Trophoblast cell (in vitro differentiated cells and primary cell): Measurements from ENCODE around the gene TMEM120B.

Source experiments
- DNase-seq, 2 donors: peaks; one replicate each; pipeline ENCODE4 v3.0.0-alpha.2; 2016
- H2AFZ ChIP-seq: 2 replicates; pipeline ENCODE4 v1.6.1; 2013; ENCODE audit warnings: low read length, moderate library complexity, mild to moderate bottlenecking; ENCODE audit not compliant: insufficient read depth, poor library complexity
- H2AK5ac ChIP-seq: 2 replicates; pipeline ENCODE4 v1.6.1; 2013; ENCODE audit warnings: mild to moderate bottlenecking, low read length
- H2BK120ac ChIP-seq: 2 replicates; pipeline ENCODE4 v1.6.1; 2013; ENCODE audit warnings: low read length, mild to moderate bottlenecking, moderate library complexity; ENCODE audit not compliant: insufficient read depth, poor library complexity
- H2BK12ac ChIP-seq: 2 replicates; pipeline ENCODE4 v1.6.1; 2013; ENCODE audit warnings: mild to moderate bottlenecking, low read length, moderate library complexity
- H2BK5ac ChIP-seq: 2 replicates; pipeline ENCODE4 v1.6.1; 2013; ENCODE audit warnings: low read length, low read depth, moderate library complexity, mild to moderate bottlenecking; ENCODE audit not compliant: poor library complexity
- H3K14ac ChIP-seq: 2 replicates; pipeline ENCODE4 v1.6.1; 2013; ENCODE audit warnings: mild to moderate bottlenecking, low read length
- H3K18ac ChIP-seq: 2 replicates; pipeline ENCODE4 v1.6.1; 2013; ENCODE audit warnings: mild to moderate bottlenecking, low read length
- H3K23ac ChIP-seq: 2 replicates; pipeline ENCODE4 v1.6.1; 2013; ENCODE audit warnings: low read length
- H3K27ac ChIP-seq: 2 replicates; pipeline ENCODE4 v1.5.1; 2013; ENCODE audit warnings: low read depth, mild to moderate bottlenecking, inconsistent platforms, low read length, moderate library complexity
- H3K27me3 ChIP-seq: 2 replicates; pipeline ENCODE4 v1.6.1; 2013; ENCODE audit warnings: inconsistent platforms, mild to moderate bottlenecking, low read length, moderate library complexity; ENCODE audit not compliant: insufficient read depth
- H3K36me3 ChIP-seq, 2 experiments: 1 replicate in 1 of 2; 2 replicates in 1 of 2; pipeline ENCODE4 v1.6.1; 2013; ENCODE audit warnings: low read length in 2 of 2, mild to moderate bottlenecking in 2 of 2, moderate library complexity in 1 of 2; ENCODE audit not compliant: insufficient read depth in 2 of 2, control insufficient read depth in 1 of 2
- H3K4ac ChIP-seq: 2 replicates; pipeline ENCODE4 v1.6.1; 2013; ENCODE audit warnings: low read depth, mild to moderate bottlenecking, low read length, moderate library complexity
- H3K4me1 ChIP-seq, 2 experiments: 1 replicate in 1 of 2; 2 replicates in 1 of 2; pipeline ENCODE4 v1.6.1; 2013; ENCODE audit warnings: low read length in 2 of 2, mild to moderate bottlenecking in 2 of 2, moderate library complexity in 1 of 2; ENCODE audit not compliant: insufficient read depth in 2 of 2, control insufficient read depth in 1 of 2
- H3K4me2 ChIP-seq: 2 replicates; pipeline ENCODE4 v1.6.1; 2013; ENCODE audit warnings: inconsistent platforms, mild to moderate bottlenecking, low read length, moderate library complexity
- H3K4me3 ChIP-seq: 2 replicates; pipeline ENCODE4 v1.5.1; 2013; ENCODE audit warnings: mild to moderate bottlenecking, low read depth, low read length, inconsistent platforms
- H3K79me1 ChIP-seq: one replicate; pipeline ENCODE4 v1.6.1; 2013; ENCODE audit warnings: low read length
- H3K79me2 ChIP-seq: 2 replicates; pipeline ENCODE4 v1.6.1; 2013; ENCODE audit warnings: low read length, mild to moderate bottlenecking; ENCODE audit not compliant: control insufficient read depth, insufficient read depth, poor library complexity
- H3K9ac ChIP-seq: 2 replicates; pipeline ENCODE4 v1.6.1; 2013; ENCODE audit warnings: mild to moderate bottlenecking, low read length
- H3K9me3 ChIP-seq: 2 replicates; pipeline ENCODE4 v1.6.1; 2013; ENCODE audit warnings: low read depth, mild to moderate bottlenecking, control low read depth, inconsistent platforms, low read length; ENCODE audit not compliant: insufficient read depth
- H4K12ac ChIP-seq: 2 replicates; pipeline ENCODE4 v1.6.1; 2013; ENCODE audit warnings: low read depth, mild to moderate bottlenecking, low read length, moderate library complexity
- H4K8ac ChIP-seq: 2 replicates; pipeline ENCODE4 v1.6.1; 2013; ENCODE audit warnings: low read depth, mild to moderate bottlenecking, low read length, moderate library complexity
- H4K91ac ChIP-seq: one replicate; pipeline ENCODE4 v1.6.1; 2013; ENCODE audit warnings: low read depth, mild to moderate bottlenecking, low read length, moderate library complexity
- WGBS: extraction: QIAGEN DNeasy Blood & Tissue Kit; methylation state at CpG from one replicate; pipeline ENCODE4 v1.1.7; 2013; ENCODE audit warnings: missing lambda C conversion rate; ENCODE audit not compliant: insufficient read length, insufficient coverage; ENCODE audit errors: extremely low coverage; 5-methylcytosine and 5-hydroxymethylcytosine counted together

Gene TMEM120B

DNA sequence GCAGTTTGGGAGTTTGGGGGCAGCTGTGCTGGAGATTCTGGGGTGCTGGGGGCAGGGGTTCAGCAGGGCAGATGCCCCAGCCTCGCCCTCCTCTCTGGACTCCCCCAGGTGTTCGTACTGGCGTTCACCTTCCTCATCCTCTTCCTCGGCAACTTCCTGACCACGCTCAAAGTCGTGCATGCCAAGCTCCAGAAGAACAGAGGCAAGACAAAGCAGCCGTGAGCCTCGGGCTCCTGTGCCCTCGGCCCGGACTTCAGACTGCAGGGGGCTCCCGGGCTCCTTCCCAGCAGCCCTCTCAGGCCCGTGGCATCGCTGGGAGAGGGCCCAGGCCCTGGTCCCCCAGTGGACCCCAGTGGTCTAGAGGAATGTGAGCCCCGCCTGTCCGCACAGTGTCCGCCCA, 62.9 kb downstream of the TMEM120B start:
- DNase-seq, result no peak
- Histone ChIP-seq H2AK5ac (peak overlapping the region; percentile 49), H3K23ac (no peak overlapping the region), H3K4ac (no peak overlapping the region), H4K12ac (peak overlapping the region; percentile 19), H3K18ac (no peak overlapping the region), H2BK12ac (peak overlapping the region; percentile 61), H3K4me2 (no peak overlapping the region), H3K14ac (no peak overlapping the region), H3K27ac (peak overlapping the region; percentile 1), H3K79me1 (peaks cover 6% of the 10 kb centered on the region), H2BK5ac (no peak overlapping the region), H3K79me2 (no peaks in the 10 kb centered on the region), H3K4me1 (peaks cover 16 to 19% of the 10 kb centered on the region in 2 experiments), H2AFZ (no peak overlapping the region), H4K91ac (peak overlapping the region; percentile 15), H2BK120ac (peak overlapping the region; percentile 10), H3K4me3 (no peak overlapping the region), H4K8ac (no peak overlapping the region), H3K9me3 (peaks cover 2% of the 10 kb centered on the region), H3K27me3 (no peaks in the 10 kb centered on the region), H3K9ac (no peak overlapping the region), H3K36me3 (peaks cover 8 to 16% of the 10 kb centered on the region in 2 experiments)
- WGBS, result no CpG with 5 or more reads among the region's 16 CpGs

DNA sequence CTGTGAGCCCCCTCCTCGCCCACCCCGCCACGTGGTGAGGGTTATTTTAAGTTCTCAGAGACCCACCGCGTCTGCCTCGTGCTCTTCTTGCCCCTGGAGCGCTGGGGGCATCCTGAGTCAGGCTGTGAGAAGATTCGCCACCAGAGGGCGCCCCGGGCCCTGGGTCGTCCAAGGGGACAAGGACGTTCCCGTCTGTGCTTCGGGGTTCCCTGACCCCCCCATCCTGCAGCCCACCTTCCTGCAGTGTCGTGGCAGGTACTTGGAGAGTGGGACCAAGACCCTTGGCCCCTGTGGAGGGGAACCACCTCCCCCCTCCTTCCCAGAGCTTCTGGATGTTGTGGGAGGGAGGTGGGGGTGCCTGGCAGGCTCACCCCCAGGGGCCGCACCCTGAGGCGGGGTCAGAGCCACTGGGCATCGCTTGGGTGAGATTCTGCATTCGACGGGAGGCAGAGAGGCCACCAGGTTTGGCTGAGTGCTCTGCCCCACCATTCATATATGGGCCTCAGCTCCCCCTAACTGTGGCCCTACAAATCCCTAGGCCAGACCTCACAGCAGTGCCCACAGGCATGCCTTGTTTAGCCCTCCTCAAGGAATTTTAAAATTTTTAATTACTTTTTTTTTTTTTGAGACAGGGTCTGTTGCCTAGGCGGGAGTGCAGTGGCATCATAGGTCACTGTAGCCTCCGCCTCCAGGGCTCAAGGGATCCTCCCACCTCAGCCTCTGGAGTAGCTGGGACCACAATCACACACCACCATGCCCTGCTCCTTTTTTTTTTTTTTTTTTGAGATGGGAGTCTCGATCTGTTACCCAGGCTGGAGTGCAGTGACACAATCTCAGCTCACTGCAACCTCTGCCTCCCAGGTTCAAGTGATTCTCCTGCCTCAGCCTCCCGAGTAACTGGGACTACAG, 63.9 kb downstream of the TMEM120B start:
- Histone ChIP-seq H3K27ac (no peak overlapping the region), H3K4me1 (peaks cover 11 to 15% of the 10 kb centered on the region in 2 experiments), H4K91ac (no peak overlapping the region), H3K79me2 (no peaks in the 10 kb centered on the region), H2AK5ac (peak overlapping the region; percentile 26), H4K8ac (peak overlapping the region; percentile 57), H2BK5ac (no peak overlapping the region), H3K36me3 (peaks cover 8 to 20% of the 10 kb centered on the region in 2 experiments), H3K18ac (no peak overlapping the region), H3K27me3 (no peaks in the 10 kb centered on the region), H4K12ac (peak overlapping the region; percentile 12), H3K4me2 (no peak overlapping the region), H3K14ac (no peak overlapping the region), H3K4me3 (peak overlapping the region; percentile 7), H3K79me1 (peaks cover 6% of the 10 kb centered on the region), H3K9ac (no peak overlapping the region), H2BK120ac (no peak overlapping the region), H3K9me3 (peaks cover 2% of the 10 kb centered on the region), H2BK12ac (peak overlapping the region; percentile 29), H3K4ac (no peak overlapping the region), H3K23ac (no peak overlapping the region), H2AFZ (no peak overlapping the region)
- peak; percentile 56 to 83 for DNase-seq
- WGBS, result no CpG with 5 or more reads among the region's 24 CpGs

GRCh38 chr12:121778567-121779421, 66.2 kb downstream of the TMEM120B start:
- no CpG with 5 or more reads among the region's 17 CpGs for WGBS
- Histone ChIP-seq H3K79me2 (no peaks in the 10 kb centered on the region), H3K23ac (no peak overlapping the region), H4K12ac (no peak overlapping the region), H4K91ac (no peak overlapping the region), H3K4me1 (peaks cover 5 to 10% of the 10 kb centered on the region in 2 experiments), H3K36me3 (peaks cover 8 to 20% of the 10 kb centered on the region in 2 experiments), H3K4ac (no peak overlapping the region), H2BK120ac (no peak overlapping the region), H3K18ac (no peak overlapping the region), H3K14ac (no peak overlapping the region), H2AFZ (no peak overlapping the region), H2BK12ac (no peak overlapping the region), H3K9me3 (peaks cover 2% of the 10 kb centered on the region), H3K27me3 (no peaks in the 10 kb centered on the region), H4K8ac (no peak overlapping the region), H3K4me2 (no peak overlapping the region), H3K79me1 (peaks cover 4% of the 10 kb centered on the region), H3K9ac (no peak overlapping the region), H3K27ac (no peak overlapping the region), H2BK5ac (no peak overlapping the region), H3K4me3 (no peak overlapping the region), H2AK5ac (no peak overlapping the region)
- DNase-seq, result peak; percentile 26 to 59

DNA sequence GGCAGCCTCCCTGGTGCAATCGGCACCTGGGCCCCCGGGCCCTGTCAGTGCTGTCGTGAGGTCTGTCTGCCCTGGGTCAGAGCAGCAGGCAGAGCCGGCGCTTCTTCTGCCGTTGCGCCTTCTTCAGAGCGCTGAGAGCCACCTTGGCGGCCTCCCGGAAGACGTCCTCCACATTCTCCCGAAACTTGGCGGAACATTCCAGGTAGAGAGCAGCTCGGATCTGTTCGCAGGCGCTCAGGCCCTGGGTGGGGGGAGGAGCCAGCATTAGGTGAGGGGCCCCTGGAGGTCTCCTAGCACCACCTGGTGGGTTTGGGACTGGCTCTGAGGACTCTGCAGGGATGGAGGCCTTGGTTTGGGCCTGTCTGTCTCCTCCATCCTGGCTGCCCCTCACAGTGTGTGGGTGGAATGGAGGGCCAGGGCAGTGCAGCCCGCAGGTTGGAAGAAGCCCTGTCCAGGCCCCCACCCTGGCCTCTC, 66.9 kb downstream of the TMEM120B start:
- Histone ChIP-seq H3K4me2 (no peak overlapping the region), H4K91ac (no peak overlapping the region), H3K14ac (no peak overlapping the region), H3K79me2 (no peaks in the 10 kb centered on the region), H3K9me3 (peaks cover 2% of the 10 kb centered on the region), H4K8ac (no peak overlapping the region), H2BK120ac (no peak overlapping the region), H3K9ac (no peak overlapping the region), H3K4me1 (peaks cover 4 to 10% of the 10 kb centered on the region in 2 experiments), H3K36me3 (peaks cover 8 to 20% of the 10 kb centered on the region in 2 experiments), H4K12ac (no peak overlapping the region), H3K4me3 (no peak overlapping the region), H2AK5ac (no peak overlapping the region), H3K79me1 (peaks cover 4% of the 10 kb centered on the region), H3K27ac (no peak overlapping the region), H2AFZ (no peak overlapping the region), H3K4ac (no peak overlapping the region), H3K27me3 (no peaks in the 10 kb centered on the region), H2BK5ac (no peak overlapping the region), H3K23ac (no peak overlapping the region), H2BK12ac (no peak overlapping the region), H3K18ac (no peak overlapping the region)
- DNase-seq, result peak in 1 of 2 donors; percentile 17
- no CpG with 5 or more reads among the region's 17 CpGs for WGBS
